ENCODE data around the gene RNF19B.

The RNF19B gene

GRCh38 chr1:32900956-32901822, 63.4 kb downstream of the RNF19B start, which contains the start of gene TMEM54:
TSS of gene TMEM54 (minus strand) at chr1:32901389. CDS start at chr1:32901238, 151 bp downstream.
- no peak for DNase-seq (ENCODE audit: low read depth in 3 of 3)

GRCh38 chr1:32900371-32900955, 64.1 kb downstream of the RNF19B start:
- DNase-seq (ENCODE audit: low read depth in 3 of 3) = no peak

GRCh38 chr1:32899586-32900296, 64.9 kb downstream of the RNF19B start:
- DNase-seq (ENCODE audit: low read depth in 3 of 3) = no peak

GRCh38 chr1:32898958-32899357, 65.7 kb downstream of the RNF19B start:
- no peak for DNase-seq (ENCODE audit: low read depth in 3 of 3)

GRCh38 chr1:32898056-32898455, 66.6 kb downstream of the RNF19B start:
- DNase-seq (ENCODE audit: low read depth in 3 of 3) = no peak

GRCh38 chr1:32897082-32898049, 67.2 kb downstream of the RNF19B start:
- no peak for DNase-seq (ENCODE audit: low read depth in 3 of 3)

GRCh38 chr1:32896451-32896850, 68.2 kb downstream of the RNF19B start:
- DNase-seq (ENCODE audit: low read depth in 3 of 3) = no peak

GRCh38 chr1:32895325-32896215, 69.0 kb downstream of the RNF19B start:
- no peak for DNase-seq (ENCODE audit: low read depth in 3 of 3)

GRCh38 chr1:32894681-32895080, 69.9 kb downstream of the RNF19B start:
- DNase-seq (ENCODE audit: low read depth in 3 of 3) = no peak

GRCh38 chr1:32894019-32894600, 70.5 kb downstream of the RNF19B start:
- DNase-seq (ENCODE audit: low read depth in 3 of 3) = no peak

GRCh38 chr1:32893198-32894018, 71.2 kb downstream of the RNF19B start:
- no peak for DNase-seq (ENCODE audit: low read depth in 3 of 3)

- peak in 2 of 3 donors; percentile 36 to 52 for DNase-seq (ENCODE audit: low read depth in 3 of 3)
Observed at GRCh38 chr1:32892368-32893197, 72.0 kb downstream of the RNF19B start.

GRCh38 chr1:32891630-32892029, 73.0 kb downstream of the RNF19B start:
- no peak for DNase-seq (ENCODE audit: low read depth in 3 of 3)

- DNase-seq (ENCODE audit: low read depth in 3 of 3) = no peak
Observed at GRCh38 chr1:32891241-32891570, 73.4 kb downstream of the RNF19B start.

GRCh38 chr1:32890516-32891240, 73.9 kb downstream of the RNF19B start:
- no peak for DNase-seq (ENCODE audit: low read depth in 3 of 3)

GRCh38 chr1:32889731-32890278, 74.8 kb downstream of the RNF19B start:
- DNase-seq (ENCODE audit: low read depth in 3 of 3) = no peak

GRCh38 chr1:32888677-32889420, 75.8 kb downstream of the RNF19B start:
- DNase-seq (ENCODE audit: low read depth in 3 of 3) = no peak
